ENCODE results near the gene DESI2.
"Not testable (repeated sequence)": the region's sequence is repeated elsewhere in the genome, so short reads cannot be mapped to it uniquely, and the experiment has no call there.

Gene DESI2

GRCh38 chr1:244655186-244655585, 2.3 kb downstream of the DESI2 start:
- DNase-seq = no peak

GRCh38 chr1:244657421-244657820, 4.5 kb downstream of the DESI2 start:
- DNase-seq = no peak

- no peak for DNase-seq
Observed at GRCh38 chr1:244659694-244660093, 6.8 kb downstream of the DESI2 start.

DNA sequence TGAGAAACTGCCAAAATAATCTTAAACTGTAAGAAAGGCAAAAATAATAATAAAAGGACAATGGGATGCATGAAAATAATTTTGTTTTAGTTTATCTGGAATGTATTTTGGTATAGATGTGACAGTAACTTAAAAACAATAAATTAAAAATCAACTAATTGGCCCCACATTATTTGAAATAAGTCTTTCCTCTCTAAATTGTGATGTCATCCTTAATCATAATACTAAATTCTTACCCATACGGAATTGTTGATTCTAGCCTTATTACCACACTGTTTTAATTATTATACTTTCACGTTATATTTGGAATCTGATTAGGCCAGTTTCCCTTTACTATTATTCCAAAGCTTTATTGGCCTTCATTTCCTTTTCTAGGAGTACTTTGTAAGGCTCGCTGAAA, 7.7 kb downstream of the DESI2 start:
- no peak for DNase-seq

GRCh38 chr1:244661569-244662312, 8.8 kb downstream of the DESI2 start:
- not testable (repeated sequence) for DNase-seq

DNA sequence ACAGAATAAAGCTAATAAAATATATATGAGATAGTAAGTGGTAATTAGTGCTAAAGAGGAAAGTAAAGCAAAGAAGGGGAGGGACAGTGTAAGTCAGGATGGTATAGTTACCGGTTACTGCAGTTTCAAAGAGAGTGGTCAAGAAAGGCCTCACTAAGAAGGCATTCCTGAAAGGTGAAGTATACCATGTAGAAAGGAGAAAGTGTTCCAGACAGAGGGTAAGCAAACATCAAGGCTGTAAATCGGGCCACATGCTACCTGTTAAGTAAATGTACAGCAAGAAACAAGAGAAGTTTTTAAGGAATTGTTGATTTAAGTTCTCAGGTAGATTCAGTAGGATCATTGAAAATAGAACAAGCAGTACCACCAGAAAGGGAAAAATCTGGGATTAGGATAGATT, 9.7 kb downstream of the DESI2 start:
- DNase-seq = no peak

DNA sequence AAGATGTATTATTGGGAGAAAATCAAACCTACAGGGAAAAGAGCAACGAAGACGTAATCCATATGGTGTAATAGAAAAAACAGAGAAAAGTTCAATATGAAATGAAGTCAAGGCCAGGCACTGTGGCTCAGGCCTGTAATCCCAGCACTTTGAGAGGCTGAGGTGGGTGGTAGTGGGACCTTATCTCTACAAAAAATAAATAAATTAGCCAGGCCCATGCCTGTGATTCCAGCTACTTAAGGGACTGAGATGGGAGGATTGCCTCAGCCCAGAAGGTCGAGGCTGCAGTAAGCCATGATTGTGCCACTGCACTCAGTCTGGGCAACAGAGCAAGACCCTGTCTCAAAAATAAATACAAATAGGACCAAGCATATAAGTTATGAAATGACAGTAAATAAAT, 11.4 kb downstream of the DESI2 start:
- no peak for DNase-seq

DNA sequence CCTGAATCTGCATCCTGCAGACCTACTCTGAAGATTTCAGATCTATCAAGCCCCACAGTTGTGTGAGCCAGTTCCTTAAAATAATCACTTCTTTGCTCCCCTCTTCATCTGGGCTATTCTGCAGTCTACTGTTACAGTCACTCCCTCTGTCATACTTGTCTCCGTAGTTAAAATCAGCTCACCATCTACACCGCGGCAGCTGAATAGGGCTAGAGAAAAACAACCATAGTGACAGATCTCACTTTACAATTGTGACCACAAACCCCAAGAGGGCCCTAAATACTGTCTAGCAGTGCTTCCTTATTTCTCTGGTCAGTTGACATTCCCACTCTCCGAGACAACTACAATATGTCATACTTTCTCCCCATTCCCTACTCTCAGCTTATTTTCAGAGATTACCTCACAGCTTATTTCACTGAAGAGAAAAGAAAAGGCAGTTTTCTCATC, 12.9 kb downstream of the DESI2 start:
- peak; percentile 4 for DNase-seq

DNA sequence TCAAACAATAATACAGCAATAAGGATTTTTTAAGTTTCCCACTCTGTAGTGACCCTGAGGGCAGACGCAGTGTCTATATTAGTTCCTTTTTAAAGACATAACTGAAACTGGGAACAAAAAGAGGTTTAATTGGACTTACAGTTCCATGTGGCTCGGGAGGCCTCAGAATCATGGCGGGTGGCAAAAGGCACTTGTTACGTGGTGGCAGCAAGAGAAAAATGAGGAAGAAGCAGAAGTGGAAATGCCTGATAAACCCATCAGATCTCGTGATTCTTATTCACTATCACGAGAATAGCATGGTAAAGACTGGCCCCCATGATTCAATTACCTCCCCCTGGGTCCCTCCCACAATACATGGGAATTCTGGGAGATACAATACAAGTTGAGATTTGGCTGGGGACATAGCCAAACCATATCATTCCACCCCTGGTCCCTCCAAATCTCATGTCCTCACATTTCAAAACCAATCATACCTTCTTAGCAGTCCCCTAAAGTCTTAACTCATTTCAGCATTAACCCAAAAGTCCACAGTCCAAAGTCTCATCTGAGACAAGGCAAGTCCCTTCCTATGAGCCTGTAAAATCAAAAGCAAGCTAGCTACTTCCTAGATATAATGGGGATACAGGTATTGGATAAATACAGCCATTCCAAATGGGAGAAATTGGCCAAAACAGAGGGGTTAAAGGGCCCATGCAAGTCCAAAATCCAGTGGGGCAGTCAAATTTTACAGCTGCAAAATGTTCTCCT, 13.9 kb downstream of the DESI2 start:
- DNase-seq = not testable (repeated sequence)

DNA sequence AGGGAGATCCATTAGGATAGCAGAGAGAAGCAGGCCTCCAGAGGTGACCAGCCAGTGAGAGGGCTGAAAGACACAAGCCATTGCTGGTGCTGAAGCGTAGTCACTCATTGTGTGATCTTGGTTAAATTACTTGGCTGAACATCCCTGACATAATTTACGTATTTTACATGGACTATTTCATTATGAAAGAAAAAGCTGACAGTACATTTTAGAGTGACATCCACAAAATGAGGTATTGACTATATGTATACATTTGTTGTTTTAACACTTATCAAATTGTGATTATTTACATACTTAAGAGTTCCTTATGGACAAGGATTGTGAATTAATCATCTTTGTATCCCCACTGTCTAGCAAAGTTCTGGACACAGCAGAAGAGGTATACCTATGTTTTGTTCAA, 14.9 kb downstream of the DESI2 start:
- DNase-seq = no peak

DNA sequence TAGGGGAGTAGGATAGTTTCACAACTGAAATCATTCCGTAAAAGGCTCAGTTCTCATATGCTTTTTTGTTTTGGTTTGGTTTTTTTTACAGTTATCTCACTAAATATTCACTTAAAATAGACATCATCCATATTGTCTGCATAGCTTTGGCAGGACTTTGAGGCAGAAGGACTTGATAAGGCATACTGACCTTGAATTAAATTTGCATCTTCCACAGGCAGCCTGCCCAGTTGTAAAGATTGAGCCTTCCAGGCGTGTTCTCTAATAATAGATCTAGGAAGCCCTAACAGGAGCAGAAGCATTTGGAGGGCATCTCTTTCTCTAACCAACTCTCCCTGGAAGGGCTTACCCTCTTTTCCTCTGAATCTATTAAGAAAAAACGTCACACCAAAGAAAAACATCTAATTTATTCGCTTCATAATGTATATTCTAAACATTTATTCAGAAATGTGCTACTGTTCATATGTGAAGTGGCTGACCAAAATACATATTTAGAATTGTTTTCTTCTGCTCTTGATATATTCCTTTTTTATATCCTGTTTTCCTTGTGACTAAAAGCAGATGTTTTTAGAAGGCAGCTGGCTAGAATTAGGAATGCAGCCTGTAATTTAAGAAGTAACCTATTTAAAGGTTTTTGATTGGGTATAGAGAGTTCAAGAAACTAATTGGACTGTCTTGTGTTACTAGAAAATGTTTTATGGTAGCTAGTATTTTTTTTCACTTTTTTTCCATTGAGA, 20.2 kb downstream of the DESI2 start:
- no peak for DNase-seq

DNA sequence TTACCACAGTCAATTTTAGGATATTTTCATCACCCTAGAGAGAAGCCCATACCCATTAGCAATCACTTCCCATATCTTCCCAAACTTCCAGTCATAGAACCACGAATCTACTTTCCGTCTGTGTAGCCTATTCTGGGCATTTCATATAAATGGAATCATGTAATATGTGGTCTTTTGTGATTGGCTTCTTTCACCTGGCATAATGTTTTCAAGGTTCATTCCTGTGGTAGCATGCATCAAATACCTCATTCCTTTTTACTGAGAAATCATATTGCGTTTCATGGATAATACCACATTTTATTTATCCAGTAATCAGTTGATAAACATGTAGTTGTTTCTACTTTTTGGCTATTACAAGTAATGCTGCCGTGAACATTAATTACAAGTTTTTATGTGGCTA, 21.5 kb downstream of the DESI2 start:
- DNase-seq = no peak

DNA sequence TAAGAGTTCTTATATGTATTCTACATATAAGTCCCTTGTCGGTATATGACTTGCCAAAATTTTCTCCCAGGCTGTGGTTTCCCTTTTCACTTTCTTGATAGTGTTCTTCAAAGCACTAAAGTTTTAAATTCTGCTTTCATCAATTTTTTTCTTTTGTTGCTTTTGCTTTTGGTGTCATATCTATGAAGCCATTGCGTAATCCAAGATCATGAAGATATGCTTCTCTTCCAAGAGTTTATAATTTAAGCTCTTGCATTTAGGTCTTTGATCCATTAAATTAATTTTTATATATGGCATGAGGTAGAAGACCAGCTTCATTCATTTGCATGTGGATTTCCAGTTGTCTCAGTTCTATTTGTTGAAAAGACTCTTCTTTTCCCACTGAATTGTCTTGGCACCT, 22.2 kb downstream of the DESI2 start:
- no peak for DNase-seq

- DNase-seq = no peak
Observed at GRCh38 chr1:244678697-244679096, 25.8 kb downstream of the DESI2 start.

GRCh38 chr1:244680667-244681066, 27.7 kb downstream of the DESI2 start:
- DNase-seq = no peak

- not testable (repeated sequence) for DNase-seq
Observed at GRCh38 chr1:244682087-244682486, 29.2 kb downstream of the DESI2 start.

DNA sequence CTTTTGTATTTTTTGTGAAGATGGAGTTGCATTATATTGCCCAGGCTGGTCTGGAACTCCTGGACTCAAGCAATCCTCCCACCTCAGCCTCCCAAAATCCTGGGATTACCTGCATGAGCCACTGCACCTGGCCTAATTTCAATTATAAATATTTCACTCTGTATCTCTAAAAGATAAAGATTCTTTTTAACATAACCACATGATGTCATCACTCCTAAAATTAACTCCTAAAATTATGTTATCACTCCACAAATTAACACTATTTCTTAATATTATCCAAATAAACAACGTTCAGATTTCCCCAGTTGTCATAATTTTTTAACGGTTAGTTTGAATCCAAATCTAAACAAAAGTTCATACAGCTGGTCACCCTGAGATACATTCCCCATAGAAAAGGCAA, 43.0 kb downstream of the DESI2 start:
- DNase-seq = no peak

- no peak for DNase-seq
Observed at GRCh38 chr1:244699741-244700140, 46.8 kb downstream of the DESI2 start.

- no peak for DNase-seq
Observed at GRCh38 chr1:244700808-244701207, 47.9 kb downstream of the DESI2 start.

DNA sequence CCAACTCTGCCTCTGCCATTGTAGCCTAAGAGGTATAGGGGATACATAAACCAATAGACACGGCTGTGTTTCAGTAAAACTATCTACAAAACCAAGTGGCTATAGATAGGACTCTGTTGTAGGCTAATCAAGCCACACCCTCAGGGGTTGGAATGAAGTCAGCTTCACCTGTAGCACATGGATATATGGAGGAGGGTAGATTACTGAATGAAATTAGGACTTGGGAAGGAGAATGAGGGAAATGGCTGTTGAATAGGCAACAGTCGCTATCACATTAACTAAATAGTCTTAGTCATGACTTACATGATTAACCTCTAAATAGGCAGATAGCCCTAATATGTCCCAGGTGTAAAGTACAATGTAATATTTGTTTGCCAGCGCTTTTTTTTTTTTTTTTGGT, 49.7 kb downstream of the DESI2 start:
- DNase-seq = no peak

GRCh38 chr1:244704107-244704506, 51.2 kb downstream of the DESI2 start:
- DNase-seq = no peak

- no peak for DNase-seq
Observed at GRCh38 chr1:244705261-244706234, 52.6 kb downstream of the DESI2 start.

GRCh38 chr1:244709076-244709475, 56.1 kb downstream of the DESI2 start:
- no peak for DNase-seq

Data from CD4-positive, alpha-beta T cell treated with Interleukin-17A for 1 hour (primary cell).